ENCODE data around the gene NTF4. TPM values are rescaled to one million over a fixed set of nuclear protein-coding genes. Genes with fewer than 3 reads are reported as not detected.
"Not testable (repeated sequence)": the region's sequence is repeated elsewhere in the genome, so short reads cannot be mapped to it uniquely, and the experiment has no call there.

NTF4 gene
- total RNA-seq, 1 experiment from 2014 or later: 1.7 TPM

GRCh38 chr19:49018388-49019241, 46.0 kb downstream of the NTF4 start:
- peak; percentile 16 for ATAC-seq
- DNase-seq (ENCODE audit: low read depth, low spot score); H3K27me3 ChIP-seq (ENCODE audit: insufficient read depth, low read length); H3K79me2 ChIP-seq (ENCODE audit: insufficient read depth, low read length); H3K9me3 ChIP-seq (ENCODE audit: control insufficient read depth in 1 of 2, insufficient read depth in 1 of 2, low read depth in 1 of 2, low read length in 2 of 2); H4K20me1 ChIP-seq (ENCODE audit: insufficient read depth); intact Hi-C loops (cut with micrococcal nuclease); H2AFZ ChIP-seq (ENCODE audit: low read depth, low read length, poor library complexity, severe bottlenecking); RAD21 ChIA-PET (ENCODE audit: low non-redundant PET in 1 of 2, low total read pairs in 2 of 2, uncharacterized antibody in 2 of 2, unreplicated experiment in 2 of 2); H3K9me2 ChIP-seq (ENCODE audit: insufficient read depth): not testable (repeated sequence)
- Histone ChIP-seq H3K36me3 (ENCODE audit: control insufficient read depth in 1 of 2, insufficient read depth in 2 of 2, low read length in 2 of 2) (peaks cover 6 to 11% of the 10 kb centered on the region in 2 experiments; a peak in 2 of 4 replicates), H3K4me3 (replicated peaks in 1 of 2; ENCODE audit: low read depth in 1 of 2, low read length in 2 of 2) (peak overlapping the region; percentile 53 to 60), H3K4me2 (ENCODE audit: low read length) (peak overlapping the region; percentile 95), H3K4me1 (ENCODE audit: control insufficient read depth in 1 of 2, insufficient read depth in 2 of 2, low read length in 2 of 2) (peaks cover 31 to 55% of the 10 kb centered on the region in 2 experiments), H3K9ac (ENCODE audit: low read length) (peak overlapping the region; percentile 77), H3K27ac (ENCODE audit: low read depth, low read length) (peak overlapping the region; percentile 95)
- POLR2A ChIA-PET: interaction anchor here (0.6 to 2.3 kb wide), 7 partner anchors 15 to 147 kb away, joined by 3 to 11 read pairs (median 4); partner anchors contain the start of genes CGB7, GYS1, PPP1R15A and RUVBL2
- CTCF ChIA-PET: interaction anchor here (1.1 to 4.3 kb wide), 10 partner anchors 13 to 230 kb away, joined by 3 to 44 read pairs (median 6); partner anchors contain the start of genes CGB2, CGB7, GYS1 and RUVBL2
- TSS peak; percentile 97 for BruUV-seq (replicated peaks)
- peak; percentile 69 for TF ChIP-seq EGR1 (IDR thresholded peaks at IDR 0.05; ENCODE audit: low read depth)

DNA sequence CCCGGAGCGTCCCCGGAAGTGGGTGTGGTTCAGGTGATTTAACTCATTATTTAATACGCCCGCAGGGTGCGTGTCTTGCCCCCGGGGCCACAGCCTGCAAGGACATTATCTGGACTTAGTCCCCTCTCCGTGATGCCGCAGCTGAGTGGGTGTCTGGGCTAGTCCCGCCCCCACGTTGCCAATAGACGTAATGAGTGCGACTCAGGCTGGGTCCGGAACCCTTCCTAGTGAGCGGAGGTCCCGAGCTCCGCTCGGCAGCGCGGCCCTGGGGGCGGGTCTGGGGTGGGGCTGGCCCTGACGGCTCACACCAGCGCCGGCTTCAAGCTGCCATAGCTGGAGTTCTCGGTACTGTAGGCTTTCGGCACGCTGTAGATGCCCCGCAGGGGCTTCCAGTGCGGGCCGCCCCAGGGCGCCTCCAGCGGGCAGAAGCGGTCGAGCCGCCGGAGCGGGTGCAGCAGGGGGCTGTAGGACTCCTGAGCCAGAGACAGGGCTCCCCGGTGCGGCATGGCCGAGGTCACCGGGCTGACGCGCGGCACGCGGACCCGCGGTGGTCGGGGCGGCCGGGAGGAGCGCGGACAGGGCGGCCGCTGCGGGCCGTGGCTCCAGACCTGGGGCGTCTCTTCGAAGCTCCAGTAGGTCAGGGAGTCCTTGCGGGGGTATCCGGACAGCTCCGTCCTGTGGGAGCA, 46.8 kb downstream of the NTF4 start:
- POLR2A ChIA-PET: interaction anchor here (0.6 to 2.3 kb wide), 3 partner anchors 24 to 38 kb away, joined by 3 to 9 read pairs (median 7); partner anchors contain the start of genes GYS1 and RUVBL2
- H3K4me2 ChIP-seq (ENCODE audit: low read length): peak overlapping the region; percentile 95
- H4K20me1 ChIP-seq (ENCODE audit: insufficient read depth): no peaks in the 10 kb centered on the region
- peak overlapping the region; percentile 95 for H3K27ac ChIP-seq (ENCODE audit: low read depth, low read length)
- no peaks in the 10 kb centered on the region for H3K9me3 ChIP-seq (ENCODE audit: control insufficient read depth in 1 of 2, insufficient read depth in 1 of 2, low read depth in 1 of 2, low read length in 2 of 2)
- H3K9ac ChIP-seq (ENCODE audit: low read length): peak overlapping the region; percentile 77
- H3K4me1 ChIP-seq (ENCODE audit: control insufficient read depth in 1 of 2, insufficient read depth in 2 of 2, low read length in 2 of 2): peaks cover 31 to 55% of the 10 kb centered on the region in 2 experiments
- BruUV-seq (replicated peaks): no TSS peak
- peak; percentile 60 for DNase-seq (ENCODE audit: low read depth, low spot score)
- H3K79me2 ChIP-seq (ENCODE audit: insufficient read depth, low read length): no peaks in the 10 kb centered on the region
- no peaks in the 10 kb centered on the region for H3K9me2 ChIP-seq (ENCODE audit: insufficient read depth)
- peak; percentile 73 for ATAC-seq
- H3K36me3 ChIP-seq (ENCODE audit: control insufficient read depth in 1 of 2, insufficient read depth in 2 of 2, low read length in 2 of 2): peaks cover 6 to 11% of the 10 kb centered on the region in 2 experiments; a peak in 2 of 4 replicates
- intact Hi-C loops (cut with micrococcal nuclease): no loop called here
- CTCF ChIA-PET: interaction anchor here (0.8 to 4.3 kb wide), 6 partner anchors 14 to 222 kb away, joined by 3 to 44 read pairs (median 6); partner anchors contain the start of genes GYS1 and RUVBL2
- peak overlapping the region; percentile 53 to 60 for H3K4me3 ChIP-seq (replicated peaks in 1 of 2; ENCODE audit: low read depth in 1 of 2, low read length in 2 of 2)
- no peaks in the 10 kb centered on the region for H3K27me3 ChIP-seq (ENCODE audit: insufficient read depth, low read length)
- RAD21 ChIA-PET (ENCODE audit: low non-redundant PET in 1 of 2, low total read pairs in 2 of 2, uncharacterized antibody in 2 of 2, unreplicated experiment in 2 of 2): no interaction called here
- H2AFZ ChIP-seq (ENCODE audit: low read depth, low read length, poor library complexity, severe bottlenecking): no peak overlapping the region
- TF ChIP-seq POLR2A (IDR thresholded peaks at IDR 0.05; ENCODE audit: borderline replicate concordance, extremely low read depth, insufficient read depth, insufficient read length) (peak; percentile 36), EGR1 (IDR thresholded peaks at IDR 0.05; ENCODE audit: low read depth) (peak; percentile 80), JUND (IDR thresholded peaks at IDR 0.05) (0 out of 2 replicates have a peak, but pooled peaks have one; percentile 37), SIN3A (IDR thresholded peaks at IDR 0.05; ENCODE audit: low read depth) (peak; percentile 66; the same call in 1 of the 2 replicates), ELF1 (IDR thresholded peaks at IDR 0.05; ENCODE audit: borderline replicate concordance, low read depth) (no peak; the same call in 1 of the 2 replicates), MAX (IDR thresholded peaks at IDR 0.05) (peak; percentile 55), POLR2AphosphoS5 (IDR thresholded peaks at IDR 0.05; ENCODE audit: low read depth, low read length) (peak; percentile 75), CBX3 (IDR thresholded peaks at IDR 0.05; ENCODE audit: low read depth) (no peak), ZNF274 (IDR thresholded peaks at IDR 0.05; ENCODE audit: low read depth, low read length) (no peak)
- TF ChIP-seq, protein P1, sequence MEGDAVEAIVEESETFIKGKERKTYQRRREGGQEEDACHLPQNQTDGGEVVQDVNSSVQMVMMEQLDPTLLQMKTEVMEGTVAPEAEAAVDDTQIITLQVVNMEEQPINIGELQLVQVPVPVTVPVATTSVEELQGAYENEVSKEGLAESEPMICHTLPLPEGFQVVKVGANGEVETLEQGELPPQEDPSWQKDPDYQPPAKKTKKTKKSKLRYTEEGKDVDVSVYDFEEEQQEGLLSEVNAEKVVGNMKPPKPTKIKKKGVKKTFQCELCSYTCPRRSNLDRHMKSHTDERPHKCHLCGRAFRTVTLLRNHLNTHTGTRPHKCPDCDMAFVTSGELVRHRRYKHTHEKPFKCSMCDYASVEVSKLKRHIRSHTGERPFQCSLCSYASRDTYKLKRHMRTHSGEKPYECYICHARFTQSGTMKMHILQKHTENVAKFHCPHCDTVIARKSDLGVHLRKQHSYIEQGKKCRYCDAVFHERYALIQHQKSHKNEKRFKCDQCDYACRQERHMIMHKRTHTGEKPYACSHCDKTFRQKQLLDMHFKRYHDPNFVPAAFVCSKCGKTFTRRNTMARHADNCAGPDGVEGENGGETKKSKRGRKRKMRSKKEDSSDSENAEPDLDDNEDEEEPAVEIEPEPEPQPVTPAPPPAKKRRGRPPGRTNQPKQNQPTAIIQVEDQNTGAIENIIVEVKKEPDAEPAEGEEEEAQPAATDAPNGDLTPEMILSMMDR (IDR thresholded peaks at IDR 0.05 in 2 of 3, conservative IDR thresholded peaks at IDR 0.05 in 1 of 3; ENCODE audit: borderline replicate concordance in 1 of 3, insufficient read depth in 1 of 3, low read depth in 2 of 3, low read length in 2 of 3): peak in 2 of 3 experiments; percentile 47 to 53; a peak in 4 of 6 replicates
- TF ChIP-seq, protein P2, sequence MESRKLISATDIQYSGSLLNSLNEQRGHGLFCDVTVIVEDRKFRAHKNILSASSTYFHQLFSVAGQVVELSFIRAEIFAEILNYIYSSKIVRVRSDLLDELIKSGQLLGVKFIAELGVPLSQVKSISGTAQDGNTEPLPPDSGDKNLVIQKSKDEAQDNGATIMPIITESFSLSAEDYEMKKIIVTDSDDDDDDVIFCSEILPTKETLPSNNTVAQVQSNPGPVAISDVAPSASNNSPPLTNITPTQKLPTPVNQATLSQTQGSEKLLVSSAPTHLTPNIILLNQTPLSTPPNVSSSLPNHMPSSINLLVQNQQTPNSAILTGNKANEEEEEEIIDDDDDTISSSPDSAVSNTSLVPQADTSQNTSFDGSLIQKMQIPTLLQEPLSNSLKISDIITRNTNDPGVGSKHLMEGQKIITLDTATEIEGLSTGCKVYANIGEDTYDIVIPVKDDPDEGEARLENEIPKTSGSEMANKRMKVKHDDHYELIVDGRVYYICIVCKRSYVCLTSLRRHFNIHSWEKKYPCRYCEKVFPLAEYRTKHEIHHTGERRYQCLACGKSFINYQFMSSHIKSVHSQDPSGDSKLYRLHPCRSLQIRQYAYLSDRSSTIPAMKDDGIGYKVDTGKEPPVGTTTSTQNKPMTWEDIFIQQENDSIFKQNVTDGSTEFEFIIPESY (IDR thresholded peaks at IDR 0.05; ENCODE audit: extremely low read depth, insufficient replicate concordance, low read length): peak; percentile 24
